RWPE2 (cell line): Measurements from ENCODE around the gene GEMIN8.

Experiments
- ATAC-seq: fragments of 200-7000 bp; cut with Tn5 transposase; 3 replicates; pipeline ENCODE4 v1.9.1; 2021; ENCODE audit warnings: low read depth
- DNase-seq: peaks from one replicate; pipeline ENCODE4 v3.0.0-alpha.2; 2020; ENCODE audit warnings: low spot score
- H3K27ac ChIP-seq: fragments of 450-650 bp; 2 replicates; pipeline ENCODE4 v1.5.1; 2017; ENCODE audit warnings: mild to moderate bottlenecking; ENCODE audit not compliant: poor library complexity, severe bottlenecking
- H3K27me3 ChIP-seq: fragments of 250-450 bp; sonication (Bioruptor Pico); 2 replicates; pipeline ENCODE4 v1.5.1; 2021; ENCODE audit warnings: mild to moderate bottlenecking, moderate library complexity; ENCODE audit not compliant: insufficient read depth, poor library complexity, severe bottlenecking
- H3K36me3 ChIP-seq: fragments of 250-450 bp; sonication (Bioruptor Pico); 2 replicates; pipeline ENCODE4 v1.5.1; 2020; ENCODE audit warnings: low read depth, mild to moderate bottlenecking, moderate library complexity
- H3K4me1 ChIP-seq: fragments of 250-450 bp; sonication (Bioruptor Pico); 2 replicates; pipeline ENCODE4 v1.5.1; 2021; ENCODE audit warnings: mild to moderate bottlenecking, moderate library complexity; ENCODE audit not compliant: insufficient read depth, poor library complexity, severe bottlenecking
- H3K4me3 ChIP-seq: fragments of 250-450 bp; sonication (Bioruptor Pico); 2 replicates; pipeline ENCODE4 v1.5.1; 2021; ENCODE audit warnings: mild to moderate bottlenecking, moderate library complexity; ENCODE audit not compliant: severe bottlenecking
- H3K9me3 ChIP-seq: fragments of 250-450 bp; sonication (Bioruptor Pico); 2 replicates; pipeline ENCODE4 v1.5.1; 2021; ENCODE audit warnings: mild to moderate bottlenecking, moderate library complexity; ENCODE audit not compliant: severe bottlenecking
- TF ChIP-seq, protein P1 (sequence below): fragments of 450-650 bp; IDR thresholded peaks from one replicate; pipeline ENCODE4 v1.5.1; 2017; ENCODE audit warnings: mild to moderate bottlenecking, moderate library complexity; ENCODE audit not compliant: poor library complexity, severe bottlenecking

The GEMIN8 gene

DNA sequence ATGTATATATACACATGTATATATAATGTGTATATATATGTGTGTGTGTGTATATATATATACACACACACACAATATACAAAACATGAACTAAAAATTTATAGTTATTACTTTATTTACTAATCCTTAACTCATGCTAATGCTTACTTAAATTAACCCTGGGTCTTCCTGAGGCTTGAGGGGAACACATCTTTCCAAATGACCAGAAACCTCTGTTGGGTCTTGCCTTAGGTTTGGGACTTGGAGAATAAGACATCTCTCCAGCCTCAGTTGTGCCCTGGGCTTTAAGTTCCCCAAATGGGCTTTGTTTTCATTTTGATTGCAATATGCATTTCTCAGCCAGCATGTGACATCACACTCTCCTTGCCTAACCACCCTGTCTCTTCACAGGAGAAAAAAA, 7.7 kb downstream of the GEMIN8 start:
- Histone ChIP-seq H3K36me3 (no peaks in the 10 kb centered on the region), H3K4me3 (no peak overlapping the region), H3K27me3 (no peaks in the 10 kb centered on the region), H3K9me3 (no peaks in the 10 kb centered on the region), H3K27ac (no peak overlapping the region), H3K4me1 (peaks cover 9% of the 10 kb centered on the region)
- TF ChIP-seq, protein P1, sequence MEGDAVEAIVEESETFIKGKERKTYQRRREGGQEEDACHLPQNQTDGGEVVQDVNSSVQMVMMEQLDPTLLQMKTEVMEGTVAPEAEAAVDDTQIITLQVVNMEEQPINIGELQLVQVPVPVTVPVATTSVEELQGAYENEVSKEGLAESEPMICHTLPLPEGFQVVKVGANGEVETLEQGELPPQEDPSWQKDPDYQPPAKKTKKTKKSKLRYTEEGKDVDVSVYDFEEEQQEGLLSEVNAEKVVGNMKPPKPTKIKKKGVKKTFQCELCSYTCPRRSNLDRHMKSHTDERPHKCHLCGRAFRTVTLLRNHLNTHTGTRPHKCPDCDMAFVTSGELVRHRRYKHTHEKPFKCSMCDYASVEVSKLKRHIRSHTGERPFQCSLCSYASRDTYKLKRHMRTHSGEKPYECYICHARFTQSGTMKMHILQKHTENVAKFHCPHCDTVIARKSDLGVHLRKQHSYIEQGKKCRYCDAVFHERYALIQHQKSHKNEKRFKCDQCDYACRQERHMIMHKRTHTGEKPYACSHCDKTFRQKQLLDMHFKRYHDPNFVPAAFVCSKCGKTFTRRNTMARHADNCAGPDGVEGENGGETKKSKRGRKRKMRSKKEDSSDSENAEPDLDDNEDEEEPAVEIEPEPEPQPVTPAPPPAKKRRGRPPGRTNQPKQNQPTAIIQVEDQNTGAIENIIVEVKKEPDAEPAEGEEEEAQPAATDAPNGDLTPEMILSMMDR: no peak
- ATAC-seq: no peak
- no peak for DNase-seq

DNA sequence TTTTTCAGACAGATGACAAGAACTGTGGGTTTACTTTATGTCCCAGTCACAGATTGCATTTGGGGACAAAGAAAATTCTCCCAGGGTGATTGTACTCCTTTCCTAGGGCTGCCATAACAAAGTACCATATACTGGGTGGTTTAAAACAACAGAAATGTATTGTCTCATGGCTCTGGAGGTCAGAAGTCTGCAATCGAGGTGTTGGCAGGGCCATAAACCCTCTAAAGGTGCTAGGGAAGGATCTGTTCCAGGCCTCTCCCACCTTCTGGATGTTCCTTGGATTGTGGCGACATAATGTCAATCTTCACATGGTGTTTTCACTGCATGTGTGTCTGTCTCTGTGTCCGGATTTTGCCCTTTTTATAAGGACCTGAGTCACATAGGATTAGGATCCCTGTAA, 12.3 kb downstream of the GEMIN8 start:
- no peak for DNase-seq
- no peaks in the 10 kb centered on the region for H3K4me1 ChIP-seq
- no peak for ATAC-seq
- H3K27ac ChIP-seq: no peak overlapping the region
- H3K36me3 ChIP-seq: no peaks in the 10 kb centered on the region
- no peak overlapping the region for H3K4me3 ChIP-seq
- no peaks in the 10 kb centered on the region for H3K27me3 ChIP-seq
- TF ChIP-seq, protein P1: no peak
- no peaks in the 10 kb centered on the region for H3K9me3 ChIP-seq

DNA sequence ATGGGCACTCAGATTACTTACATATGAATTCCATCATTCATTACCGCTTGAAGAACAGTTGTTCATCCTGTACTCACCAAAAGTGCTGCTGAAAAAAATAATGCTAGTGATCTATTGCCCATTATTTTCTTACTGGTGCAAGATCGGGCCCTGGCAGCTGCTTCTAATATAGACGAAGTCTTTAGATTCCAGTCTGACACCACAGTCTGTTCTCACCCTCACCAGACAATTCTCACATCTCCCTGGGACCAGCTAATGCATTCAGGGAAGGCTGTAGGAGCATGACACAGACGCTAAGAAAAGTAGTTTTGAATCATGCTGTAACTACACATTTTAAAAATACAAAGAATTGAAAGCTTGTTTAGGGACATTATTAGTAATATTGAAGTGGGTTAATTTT, 13.8 kb downstream of the GEMIN8 start:
- Histone ChIP-seq H3K27me3 (no peaks in the 10 kb centered on the region), H3K27ac (no peak overlapping the region), H3K4me1 (no peaks in the 10 kb centered on the region), H3K4me3 (no peak overlapping the region), H3K9me3 (no peaks in the 10 kb centered on the region), H3K36me3 (no peaks in the 10 kb centered on the region)
- TF ChIP-seq, protein P1: no peak
- DNase-seq (no peak), ATAC-seq (no peak)

DNA sequence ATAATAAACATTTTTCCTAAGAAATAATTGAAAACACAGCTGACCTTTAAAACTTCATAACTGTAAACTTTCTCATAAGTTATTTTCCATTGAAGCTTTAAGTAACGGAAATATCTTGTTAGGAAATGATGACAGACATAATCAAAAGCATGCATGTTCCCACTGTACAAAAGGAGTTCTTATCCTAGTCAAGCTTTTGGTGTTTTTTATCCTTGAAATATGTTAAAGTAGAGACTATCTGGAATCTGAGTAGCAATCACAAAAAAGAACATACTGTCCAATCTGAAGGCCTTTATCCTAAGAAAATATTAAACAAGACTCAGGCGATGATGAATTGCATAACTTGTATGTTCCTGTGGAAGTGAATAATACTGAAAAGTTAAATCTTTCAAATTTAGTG, 14.4 kb downstream of the GEMIN8 start:
- H3K4me3 ChIP-seq: no peak overlapping the region
- DNase-seq: no peak
- no peaks in the 10 kb centered on the region for H3K27me3 ChIP-seq
- H3K27ac ChIP-seq: no peak overlapping the region
- ATAC-seq: no peak
- no peaks in the 10 kb centered on the region for H3K36me3 ChIP-seq
- no peaks in the 10 kb centered on the region for H3K9me3 ChIP-seq
- TF ChIP-seq, protein P1: no peak
- peaks cover 2% of the 10 kb centered on the region for H3K4me1 ChIP-seq

DNA sequence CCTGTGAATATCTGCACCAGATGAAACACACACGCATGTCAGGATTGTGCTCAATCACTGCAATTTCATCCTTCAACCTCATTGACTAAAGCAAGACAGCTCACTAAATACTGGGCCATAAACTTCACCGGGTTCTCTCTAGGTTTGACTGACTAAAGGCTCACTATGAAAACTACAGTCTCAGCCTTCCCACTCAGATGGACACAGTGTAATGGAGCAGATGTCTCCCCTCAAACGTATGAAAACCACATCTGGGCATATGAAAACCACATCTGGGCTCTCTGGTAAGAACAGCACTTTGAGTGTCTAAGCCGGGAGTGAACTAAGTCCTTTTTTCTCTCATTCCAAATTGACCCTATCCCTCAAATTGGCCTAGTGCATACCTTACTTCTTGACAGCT, 15.2 kb downstream of the GEMIN8 start:
- Histone ChIP-seq H3K27ac (no peak overlapping the region), H3K4me1 (peaks cover 6% of the 10 kb centered on the region), H3K4me3 (no peak overlapping the region), H3K9me3 (no peaks in the 10 kb centered on the region), H3K27me3 (no peaks in the 10 kb centered on the region), H3K36me3 (no peaks in the 10 kb centered on the region)
- DNase-seq: no peak
- no peak for ATAC-seq
- TF ChIP-seq, protein P1: no peak
